Measurements from ENCODE around the gene FAM180A. TPM values are rescaled to one million over a fixed set of nuclear protein-coding genes. Genes with fewer than 3 reads are reported as not detected.

The FAM180A gene
- total and polyA plus RNA-seq, 2 of the 8 experiments (the other 6 are each of a cell fraction or from before 2014, with no cell fraction given): not detected

DNA sequence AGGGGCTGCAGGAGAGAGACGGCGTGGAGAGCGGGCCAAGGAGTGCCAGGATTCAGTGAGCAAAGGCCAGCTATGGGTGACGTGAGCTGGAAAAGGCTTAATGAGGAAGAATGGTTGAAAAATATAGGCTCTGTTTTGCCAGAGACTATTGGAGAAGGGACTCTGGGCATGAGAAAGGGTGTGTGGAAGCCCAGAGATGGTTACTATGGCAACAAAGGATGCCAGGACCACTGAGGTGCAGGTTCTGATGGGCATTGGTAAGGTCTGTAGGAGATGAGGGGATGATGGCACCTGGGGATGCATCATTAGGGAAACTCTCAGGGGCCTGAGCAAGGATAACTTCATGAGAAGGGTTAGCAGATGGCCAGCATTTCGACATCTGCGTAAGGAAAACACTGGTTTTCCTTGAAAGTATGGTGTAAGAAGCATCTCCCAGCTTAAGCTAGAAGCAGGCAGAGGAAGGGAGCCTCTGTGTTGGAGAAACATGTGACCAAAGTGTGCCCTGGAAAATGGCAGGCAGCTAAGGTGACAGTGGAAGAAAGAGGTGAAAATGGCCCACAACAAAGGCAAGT, 21.6 kb upstream of the FAM180A start:
- no peak overlapping the region for H3K4me3 ChIP-seq (ENCODE audit: extremely low read depth in 1 of 4, insufficient read depth in 2 of 4, low read depth in 3 of 4, low read length in 4 of 4)
- ChIA-PET POLR2A (ENCODE audit: partially characterized antibody) (no interaction called here), CTCF (ENCODE audit: partially characterized antibody) (interaction anchor here (0.6 to 5.5 kb wide), 4 partner anchors 34 to 490 kb away, joined by 3 to 26 read pairs (median 12); no protein-coding TSS in a partner anchor)
- no peaks in the 10 kb centered on the region for H4K20me1 ChIP-seq (replicated peaks in 1 of 2; ENCODE audit: control insufficient read depth in 1 of 2, insufficient read depth in 2 of 2, low read length in 2 of 2)
- no peak overlapping the region for H3K4ac ChIP-seq (replicated peaks; ENCODE audit: insufficient read length, low read depth, low read length)
- H3K4me1 ChIP-seq (replicated peaks in 1 of 4; ENCODE audit: control insufficient read depth in 3 of 4, insufficient read depth in 4 of 4, low read length in 3 of 4): peaks cover 0 to 10% (median 0%) of the 10 kb centered on the region in 4 experiments; a peak in 2 of 7 replicates
- H3K79me1 ChIP-seq (ENCODE audit: low read depth, low read length): no peaks in the 10 kb centered on the region
- no peaks in the 10 kb centered on the region for H3K23me2 ChIP-seq (ENCODE audit: low read depth, low read length)
- peak overlapping the region; percentile 40; the same call in 1 of the 2 replicates for H2AK5ac ChIP-seq (ENCODE audit: low read depth, low read length)
- peak overlapping the region; percentile 27; the same call in 1 of the 2 replicates for H2BK20ac ChIP-seq (ENCODE audit: low read length)
- no peak overlapping the region for H3K23ac ChIP-seq (ENCODE audit: insufficient read length)
- no peaks in the 10 kb centered on the region for H3K79me2 ChIP-seq (ENCODE audit: control insufficient read depth in 1 of 2, insufficient read depth in 2 of 2, low read length in 2 of 2)
- FAIRE-seq (no peak), DNase-seq (ENCODE audit: low read depth in 1 of 2, low spot score in 2 of 2) (peak in 1 of 2 experiments; percentile 29)
- H3K4me2 ChIP-seq (ENCODE audit: insufficient read depth in 1 of 2, low read depth in 2 of 2, low read length in 2 of 2): no peak overlapping the region
- no peak overlapping the region for H3K18ac ChIP-seq (ENCODE audit: extremely low read depth, low read length)
- no peak overlapping the region for H3K56ac ChIP-seq (replicated peaks; ENCODE audit: insufficient read length, low read depth, low read length)
- H2BK5ac ChIP-seq (ENCODE audit: low read depth, low read length): no peak overlapping the region
- no peak overlapping the region for H3K27ac ChIP-seq (ENCODE audit: low read depth, low read length)
- no peak overlapping the region for H2BK120ac ChIP-seq (replicated peaks; ENCODE audit: low read depth, low read length)
- TF ChIP-seq SAP30 (IDR thresholded peaks at IDR 0.05; ENCODE audit: insufficient read depth, insufficient replicate concordance, low read length) (no peak), TBP (IDR thresholded peaks at IDR 0.05; ENCODE audit: low read depth, low read length) (no peak), FOSL1 (IDR thresholded peaks at IDR 0.05; ENCODE audit: insufficient read depth, low read depth, low read length) (no peak), SP4 (IDR thresholded peaks at IDR 0.05; ENCODE audit: low read length) (no peak), ZNF274 (IDR thresholded peaks at IDR 0.05; ENCODE audit: borderline replicate concordance, extremely low read depth, low read length) (no peak), PHF8 (conservative IDR thresholded peaks at IDR 0.05; ENCODE audit: low read depth, low read length) (no peak), YY1 (IDR thresholded peaks at IDR 0.05; ENCODE audit: low read depth, low read length) (no peak), RAD21 (IDR thresholded peaks at IDR 0.05 in 1 of 2, conservative IDR thresholded peaks at IDR 0.05 in 1 of 2; ENCODE audit: low read depth in 2 of 2, low read length in 2 of 2) (no peak), GABPA (IDR thresholded peaks at IDR 0.05; ENCODE audit: borderline replicate concordance, insufficient read depth, low read length) (no peak), HDAC6 (IDR thresholded peaks at IDR 0.05; ENCODE audit: low read depth, low read length) (no peak), BACH1 (IDR thresholded peaks at IDR 0.05; ENCODE audit: low read length) (no peak)
- no peaks in the 10 kb centered on the region for H3K27me3 ChIP-seq (replicated peaks in 1 of 4; ENCODE audit: control insufficient read depth in 3 of 4, extremely low read depth in 1 of 4, insufficient read depth in 3 of 4, low read length in 3 of 4)
- H3K9me3 ChIP-seq (ENCODE audit: insufficient read depth in 2 of 2, low read depth in 1 of 2, low read length in 1 of 2): no peaks in the 10 kb centered on the region
- no peak overlapping the region for H2AFZ ChIP-seq (ENCODE audit: low read length)
- H2BK12ac ChIP-seq (ENCODE audit: low read depth, low read length): no peak overlapping the region
- peak overlapping the region; percentile 60; the same call in 1 of the 2 replicates for H4K8ac ChIP-seq (ENCODE audit: extremely low read depth, insufficient read depth, low read length)
- no peak overlapping the region for H2BK15ac ChIP-seq (ENCODE audit: low read length)
- H3K14ac ChIP-seq (ENCODE audit: insufficient read length): no peak overlapping the region
- WGBS, 2 experiments (ENCODE audit: extremely low coverage in 1 of 2, insufficient coverage in 1 of 2, insufficient read length in 1 of 2, insufficient replicate concordance in 2 of 2, low coverage in 1 of 2, low lambda C conversion rate in 2 of 2, missing lambda C conversion rate in 1 of 2): 93% methylated on average over 6 of the region's 6 CpGs; no CpG with 5 or more reads in 1 of the 2 experiments
- peak overlapping the region; percentile 45 for H4K91ac ChIP-seq (replicated peaks; ENCODE audit: insufficient read length, low read length)
- no peak overlapping the region for H3K9ac ChIP-seq (replicated peaks in 1 of 4; ENCODE audit: extremely low read depth in 1 of 4, low read depth in 3 of 4, low read length in 3 of 4)
- no peak overlapping the region for H4K5ac ChIP-seq (ENCODE audit: insufficient read length, low read depth, low read length)
- H3K36me3 ChIP-seq (ENCODE audit: control insufficient read depth in 2 of 4, insufficient read depth in 4 of 4, low read length in 3 of 4): no peaks in the 10 kb centered on the region
